Peyer's patch (tissue), 4 donors: ENCODE results near the gene NOS3.

Experiments used
- POLR2A ChIP-seq, 2 donors: fragments of 450-650 bp; IDR thresholded peaks; one replicate each; pipeline ENCODE4 v1.5.1; 2017; ENCODE audit warnings: antibody characterized with exemption in 2 of 2, mild to moderate bottlenecking in 2 of 2, moderate library complexity in 2 of 2
- TF ChIP-seq, protein P1 (sequence below), 6 experiments: fragments of 450-650 bp in 4 of 6; fragments of 200-600 bp in 2 of 6; sonication (generic) in 1 of 6; IDR thresholded peaks; one replicate each; pipeline ENCODE4 v1.5.1; 2017 to 2019; ENCODE audit warnings: antibody characterized with exemption in 6 of 6, mild to moderate bottlenecking in 3 of 6, moderate library complexity in 1 of 6

DNA sequence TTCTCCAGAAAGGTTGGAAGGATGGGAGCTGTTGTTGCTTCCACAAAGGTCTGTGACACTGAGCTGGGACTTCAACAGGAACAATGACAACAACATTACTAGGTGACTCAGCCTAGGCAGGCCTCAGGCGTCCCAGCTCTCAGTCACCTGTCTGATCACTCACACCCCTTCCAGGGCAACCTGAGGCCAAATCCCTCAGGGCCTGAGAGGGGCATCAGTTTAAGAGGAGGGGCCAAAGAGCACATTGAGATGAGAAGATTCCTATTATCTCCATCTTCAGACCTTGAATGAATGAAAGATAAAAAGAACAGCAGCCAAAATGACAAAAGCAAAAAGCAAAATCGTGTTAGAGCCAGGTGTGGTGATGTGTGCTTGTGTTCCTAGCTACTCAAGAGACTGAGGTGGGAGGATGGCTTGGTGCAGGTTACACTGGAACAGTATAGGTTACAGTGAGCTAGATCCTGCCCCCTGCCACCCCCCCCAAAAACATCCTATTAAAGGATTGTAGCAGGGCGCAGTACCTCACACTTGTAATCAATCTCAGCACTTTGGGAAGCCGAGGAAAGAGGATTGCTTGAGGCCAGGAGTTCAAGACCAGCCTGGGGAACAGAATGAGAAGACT is 33.7 kb downstream of the NOS3 start, which contains the start of gene ATG9B:
- TF ChIP-seq POLR2A (IDR thresholded peaks at IDR 0.05): no peak
- TF ChIP-seq, protein P1, sequence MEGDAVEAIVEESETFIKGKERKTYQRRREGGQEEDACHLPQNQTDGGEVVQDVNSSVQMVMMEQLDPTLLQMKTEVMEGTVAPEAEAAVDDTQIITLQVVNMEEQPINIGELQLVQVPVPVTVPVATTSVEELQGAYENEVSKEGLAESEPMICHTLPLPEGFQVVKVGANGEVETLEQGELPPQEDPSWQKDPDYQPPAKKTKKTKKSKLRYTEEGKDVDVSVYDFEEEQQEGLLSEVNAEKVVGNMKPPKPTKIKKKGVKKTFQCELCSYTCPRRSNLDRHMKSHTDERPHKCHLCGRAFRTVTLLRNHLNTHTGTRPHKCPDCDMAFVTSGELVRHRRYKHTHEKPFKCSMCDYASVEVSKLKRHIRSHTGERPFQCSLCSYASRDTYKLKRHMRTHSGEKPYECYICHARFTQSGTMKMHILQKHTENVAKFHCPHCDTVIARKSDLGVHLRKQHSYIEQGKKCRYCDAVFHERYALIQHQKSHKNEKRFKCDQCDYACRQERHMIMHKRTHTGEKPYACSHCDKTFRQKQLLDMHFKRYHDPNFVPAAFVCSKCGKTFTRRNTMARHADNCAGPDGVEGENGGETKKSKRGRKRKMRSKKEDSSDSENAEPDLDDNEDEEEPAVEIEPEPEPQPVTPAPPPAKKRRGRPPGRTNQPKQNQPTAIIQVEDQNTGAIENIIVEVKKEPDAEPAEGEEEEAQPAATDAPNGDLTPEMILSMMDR (IDR thresholded peaks at IDR 0.05): no peak
